Right lobe of liver (tissue), 6 donors: ENCODE data around the gene ZMIZ2. TPM values are rescaled to one million over a fixed set of nuclear protein-coding genes. Genes with fewer than 3 reads are reported as not detected.
A peak's percentile ranks its signal among the peaks of the same experiment; 100 is the strongest.
"Not testable (repeated sequence)": the region's sequence is repeated elsewhere in the genome, so short reads cannot be mapped to it uniquely, and the experiment has no call there.

Experiments used
- ATAC-seq, 4 donors: fragments of 200-7000 bp; cut with Tn5 transposase; one replicate each; pipeline ENCODE4 v1.9.1; 2020; ENCODE audit warnings: mild to moderate bottlenecking in 4 of 4, moderate library complexity in 4 of 4
- DNase-seq, 3 donors: peaks; one replicate each; pipeline ENCODE4 v3.0.0-alpha.2; 2020
- H3K27ac ChIP-seq, 3 donors: fragments of 200-600 bp; one replicate each; pipeline ENCODE4 v1.8.0; 2022
- H3K27me3 ChIP-seq, 2 donors: fragments of 200-600 bp; one replicate each; pipeline ENCODE4 v1.8.0; 2022
- H3K36me3 ChIP-seq, 4 donors: fragments of 200-600 bp; sonication (generic) in 1 of 4; one replicate each; pipeline versions ENCODE4 v1.5.1 to v1.8.0; 2017 to 2022; ENCODE audit warnings: control low read depth in 1 of 4
- H3K4me1 ChIP-seq, 4 donors: fragments of 200-600 bp; sonication (generic) in 1 of 4; one replicate each; pipeline versions ENCODE4 v1.5.1 to v1.8.0; 2017 to 2022; ENCODE audit warnings: control low read depth in 1 of 4
- H3K4me3 ChIP-seq, 3 donors: fragments of 200-600 bp; one replicate each; pipeline ENCODE4 v1.8.0; 2022
- H3K9me3 ChIP-seq, 4 donors: fragments of 200-600 bp; sonication (generic) in 1 of 4; one replicate each; pipeline versions ENCODE4 v1.5.1 to v1.8.0; 2017 to 2022; ENCODE audit warnings: control low read depth in 1 of 4
- CTCF ChIP-seq, 4 donors: fragments of 200-600 bp in 3 of 4; fragments of 450-650 bp in 1 of 4; IDR thresholded peaks; one replicate each; pipeline versions ENCODE4 v1.5.1 to v1.8.0; 2016 to 2022; ENCODE audit warnings: antibody characterized with exemption in 4 of 4, mild to moderate bottlenecking in 2 of 4
- POLR2A ChIP-seq: fragments of 450-650 bp; IDR thresholded peaks from one replicate; pipeline ENCODE4 v1.6.1; 2017; ENCODE audit warnings: antibody characterized with exemption, mild to moderate bottlenecking
- whole genome bisulfite sequencing: methylation state at CpG from one replicate; pipeline ENCODE4 v1.1.6; 2018; ENCODE audit warnings: low coverage, low lambda C conversion rate; ENCODE audit not compliant: insufficient coverage; ENCODE audit errors: missing lambda C conversion rate; 5-methylcytosine and 5-hydroxymethylcytosine counted together
- intact Hi-C, 2 donors: fragments of 100-400 bp; cut with DNase I; formaldehyde crosslinking; loops; one replicate each; pipeline versions ENCODE4 v1.11.2 to v1.14.1; 2022
- total RNA-seq, 6 experiments: library from RNA; depleted of rRNA in 2 of 6; stranded (reverse); fragments of >200 nt in 2 of 6; fragmentation: NEBNext Ultra II Directional in 3 of 6; extraction: Animal tissue kit (Norgen Biotek cat#: 25700) in 3 of 6; gene quantifications; one replicate each; pipeline versions ENCODE4 v1.1.0 to v1.2.4, GENCODE V29; 2016 to 2023
- donor health status: DM: no; HTN: yes; CAD: no.
- donor health status: DM: no; HTN: no; CAD: no.
- donor health status: DM: no; HTN: no; CAD: no.
- donor health status: DM: no; HTN: yes; CAD: no.
- donor health status: DM: no; HTN: yes; CAD: no.

Gene ZMIZ2
- total RNA-seq, 6 experiments from 2014 or later, result 8.6 to 36.3 (median 28.6) TPM

- Histone ChIP-seq H3K36me3 (peaks cover 0 to 24% (median 8%) of the 10 kb centered on the region in 4 donors), H3K27me3 (no peaks in the 10 kb centered on the region), H3K9me3 (no peaks in the 10 kb centered on the region), H3K4me1 (peaks cover 0 to 41% (median 11%) of the 10 kb centered on the region in 4 donors), H3K27ac (peak overlapping the region in 1 of 3 donors; percentile 39), H3K4me3 (no peak overlapping the region)
- 84% methylated on average over 6 of the region's 8 CpGs for WGBS
- intact Hi-C loops, result no loop called here
- DNase-seq, result no peak
- ATAC-seq, result no peak
- TF ChIP-seq POLR2A, result no peak
- no peak for TF ChIP-seq CTCF (IDR thresholded peaks at IDR 0.05)
Measured at GRCh38 chr7:44769376-44769775, 20.7 kb downstream of the ZMIZ2 start.

- WGBS, result 14% methylated on average over 10 of the region's 10 CpGs
- Histone ChIP-seq H3K9me3 (no peaks in the 10 kb centered on the region), H3K36me3 (peaks cover 0 to 23% (median 8%) of the 10 kb centered on the region in 4 donors), H3K27ac (peak overlapping the region in 1 of 3 donors; percentile 39), H3K4me3 (no peak overlapping the region), H3K27me3 (no peaks in the 10 kb centered on the region), H3K4me1 (peaks cover 0 to 38% (median 11%) of the 10 kb centered on the region in 4 donors)
- intact Hi-C loops, result no loop called here
- no peak for DNase-seq
- peak; percentile 71 to 78 (median 76) for ATAC-seq
- no peak for TF ChIP-seq POLR2A
- no peak for TF ChIP-seq CTCF (IDR thresholded peaks at IDR 0.05)
Measured at GRCh38 chr7:44769776-44770294, 21.2 kb downstream of the ZMIZ2 start.

- H3K27me3 ChIP-seq, result no peaks in the 10 kb centered on the region
- TF ChIP-seq CTCF (IDR thresholded peaks at IDR 0.05), result no peak
- no peak for TF ChIP-seq POLR2A
- H3K36me3 ChIP-seq, result peaks cover 0 to 9% (median 2%) of the 10 kb centered on the region in 4 donors
- no peak for DNase-seq
- intact Hi-C loops, result no loop called here
- H3K9me3 ChIP-seq, result no peaks in the 10 kb centered on the region
- WGBS, result 48% methylated on average over 2 of the region's 3 CpGs
- no peak overlapping the region for H3K4me3 ChIP-seq
- no peak for ATAC-seq
- H3K4me1 ChIP-seq, result peaks cover 0 to 28% (median 8%) of the 10 kb centered on the region in 4 donors
- no peak overlapping the region for H3K27ac ChIP-seq
Measured at GRCh38 chr7:44771358-44771757, 22.7 kb downstream of the ZMIZ2 start.

GRCh38 chr7:44772440-44772839, 23.8 kb downstream of the ZMIZ2 start:
- DNase-seq, result no peak
- intact Hi-C loops, result no loop called here
- Histone ChIP-seq H3K27me3 (no peaks in the 10 kb centered on the region), H3K4me1 (peaks cover 0 to 27% (median 7%) of the 10 kb centered on the region in 4 donors), H3K9me3 (no peaks in the 10 kb centered on the region), H3K4me3 (no peak overlapping the region), H3K27ac (no peak overlapping the region), H3K36me3 (no peaks in the 10 kb centered on the region)
- WGBS, result 33% methylated on average over 2 of the region's 6 CpGs
- TF ChIP-seq POLR2A, result no peak
- no peak for ATAC-seq

- intact Hi-C loops, result no loop called here
- TF ChIP-seq POLR2A, result no peak
- no peak for TF ChIP-seq CTCF (IDR thresholded peaks at IDR 0.05)
- no peak for ATAC-seq
- Histone ChIP-seq H3K27me3 (no peaks in the 10 kb centered on the region), H3K27ac (no peak overlapping the region), H3K9me3 (no peaks in the 10 kb centered on the region), H3K4me3 (no peak overlapping the region), H3K4me1 (peaks cover 0 to 23% (median 5%) of the 10 kb centered on the region in 4 donors), H3K36me3 (no peaks in the 10 kb centered on the region)
- no peak for DNase-seq
- WGBS, result 62% methylated on average over 8 of the region's 10 CpGs
Measured at GRCh38 chr7:44772867-44773266, 24.2 kb downstream of the ZMIZ2 start.

GRCh38 chr7:44774486-44774885, 25.8 kb downstream of the ZMIZ2 start:
- H3K27me3 ChIP-seq, DNase-seq, H3K9me3 ChIP-seq, H3K36me3 ChIP-seq, H3K4me3 ChIP-seq, intact Hi-C loops, H3K27ac ChIP-seq, ATAC-seq: not testable (repeated sequence)
- 70% methylated on average over 3 of the region's 3 CpGs for WGBS
- H3K4me1 ChIP-seq, result peaks cover 0 to 12% (median 0%) of the 10 kb centered on the region in 4 donors
